OCI-LY7 (cell line): ENCODE data around the gene TFG. TPM values are rescaled to one million over a fixed set of nuclear protein-coding genes. Genes with fewer than 3 reads are reported as not detected.
"Not testable (repeated sequence)": the region's sequence is repeated elsewhere in the genome, so short reads cannot be mapped to it uniquely, and the experiment has no call there.

Experiments
- BruUV-seq: library from RNA; stranded (reverse); fragments of 400-500 nt; replicated peaks from 2 replicates; lab custom pipeline; 2021; lab: Mats Ljungman, UMichigan
- CTCF ChIA-PET: fragments of 300-600 bp; sonication (Branson Sonifier 250); formaldehyde crosslinking; loops from one replicate; lab custom pipeline; 2022; ENCODE audit warnings: antibody characterized with exemption; ENCODE audit not compliant: unreplicated experiment; lab: Charles Lee
- POLR2A ChIA-PET: fragments of 300-600 bp; sonication (Branson Sonifier 250); formaldehyde crosslinking; loops from one replicate; lab custom pipeline; 2022; ENCODE audit warnings: antibody characterized with exemption; lab: Charles Lee
- DNase-seq: peaks from one replicate; pipeline ENCODE4 v3.0.0-alpha.2; 2015; ENCODE audit warnings: low spot score
- H2AFZ ChIP-seq: fragments of 200-600 bp; sonication (generic), shearing (Covaris generic); 2 replicates; pipeline ENCODE4 v1.6.1; 2014; ENCODE audit warnings: mild to moderate bottlenecking, antibody characterized with exemption, low read length, moderate library complexity
- H3K27ac ChIP-seq: fragments of 200-600 bp; sonication (generic); 2 replicates; pipeline ENCODE4 v1.5.1; 2014; ENCODE audit warnings: mixed run types, low read depth, mild to moderate bottlenecking, moderate library complexity, low read length, inconsistent platforms; ENCODE audit not compliant: poor library complexity, severe bottlenecking
- H3K36me3 ChIP-seq: fragments of 200-600 bp; sonication (generic); 2 replicates; pipeline ENCODE4 v1.6.1; 2014; ENCODE audit warnings: mild to moderate bottlenecking, antibody characterized with exemption, low read length, moderate library complexity, mixed read lengths; ENCODE audit not compliant: insufficient read depth
- H3K4me1 ChIP-seq: fragments of 200-600 bp; sonication (generic); 2 replicates; pipeline ENCODE4 v1.5.1; 2014; ENCODE audit warnings: mild to moderate bottlenecking, low read length; ENCODE audit not compliant: insufficient read depth, poor library complexity, severe bottlenecking
- H3K4me2 ChIP-seq: fragments of 200-600 bp; sonication (generic); 2 replicates; pipeline ENCODE4 v1.6.1; 2014; ENCODE audit warnings: mild to moderate bottlenecking, low read length
- H3K4me3 ChIP-seq: fragments of 200-600 bp; sonication (generic); 2 replicates; pipeline ENCODE4 v1.5.1; 2014; ENCODE audit warnings: mild to moderate bottlenecking, low read depth, low read length; ENCODE audit not compliant: poor library complexity, severe bottlenecking
- H3K79me2 ChIP-seq: fragments of 200-600 bp; sonication (generic); 2 replicates; pipeline ENCODE4 v1.6.1; 2016; ENCODE audit warnings: low read depth, mild to moderate bottlenecking, low read length, moderate library complexity, mixed read lengths; ENCODE audit not compliant: insufficient read depth
- H3K9me2 ChIP-seq: fragments of 200-600 bp; sonication (generic); 2 replicates; pipeline ENCODE4 v1.6.1; 2016; ENCODE audit warnings: mild to moderate bottlenecking, low read length, mixed read lengths; ENCODE audit not compliant: insufficient read depth
- H3K9me3 ChIP-seq: fragments of 200-600 bp; sonication (generic); 2 replicates; pipeline ENCODE4 v1.6.1; 2014; ENCODE audit warnings: mild to moderate bottlenecking, mixed run types, low read length, mixed read lengths
- H4K20me1 ChIP-seq: fragments of 200-600 bp; sonication (generic); 2 replicates; pipeline ENCODE4 v1.6.1; 2014; ENCODE audit warnings: mild to moderate bottlenecking, antibody characterized with exemption, low read length, moderate library complexity, mixed read lengths; ENCODE audit not compliant: insufficient read depth
- EZH2phosphoT487 ChIP-seq: fragments of 200-600 bp; sonication (generic); IDR thresholded peaks from 2 replicates; pipeline ENCODE4 v1.6.1; 2018; ENCODE audit warnings: low read depth, borderline replicate concordance, mild to moderate bottlenecking, mixed run types, antibody characterized with exemption, low read length, moderate library complexity, mixed read lengths
- intact Hi-C: fragments of 100-400 bp; cut with micrococcal nuclease; formaldehyde crosslinking; loops from one replicate; pipeline ENCODE4 v1.10.0; 2022; ENCODE audit not compliant: unreplicated experiment
- total RNA-seq, 2 experiments: library from RNA; depleted of rRNA in 1 of 2; stranded (reverse); fragments of >200 nt in 1 of 2; shearing (Covaris generic) in 1 of 2; gene quantifications; 2 replicates each; pipeline ENCODE4 v1.2.3, GENCODE V29; 2014 to 2022
- TF ChIP-seq, protein P1 (sequence below): fragments of 200-600 bp; sonication (generic); conservative IDR thresholded peaks from 2 replicates; pipeline ENCODE4 v1.5.1; 2014; ENCODE audit warnings: mild to moderate bottlenecking, antibody characterized with exemption, low read length, moderate library complexity, mixed read lengths

Gene TFG
- total RNA-seq, 2 experiments from 2014 or later, result 29.4 to 61.1 TPM

DNA sequence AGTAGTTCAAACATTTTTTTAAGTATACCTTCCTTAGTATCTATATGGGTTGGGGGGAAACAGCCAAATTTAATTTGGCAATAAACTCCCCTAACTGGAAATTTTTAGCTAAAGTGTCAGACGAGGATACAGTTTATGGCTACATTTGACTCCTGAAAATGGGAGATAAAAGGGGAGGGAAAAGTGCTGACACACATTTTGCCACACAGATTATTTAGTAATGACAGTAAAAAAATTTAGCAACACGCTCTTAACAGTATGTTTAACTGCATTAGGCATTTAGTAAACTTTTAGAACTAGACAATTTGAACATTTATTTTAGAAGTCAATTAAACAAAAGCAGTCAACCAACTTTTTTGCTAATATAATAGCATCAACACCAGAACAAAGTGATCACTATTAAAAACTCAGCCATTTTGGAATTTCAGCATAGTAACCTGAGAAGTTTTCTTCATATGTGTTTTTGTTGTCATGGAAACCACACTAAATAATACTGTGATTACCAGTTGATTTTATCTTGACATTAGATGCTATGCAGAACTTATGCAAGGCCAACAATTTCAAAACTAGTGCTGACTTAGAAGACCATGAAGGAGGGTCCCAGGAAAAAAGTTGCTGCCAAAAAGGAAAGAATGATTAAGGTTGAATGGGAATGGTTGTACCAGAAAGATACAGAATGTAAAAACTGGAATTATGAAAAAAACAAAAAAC, 47.0 kb upstream of the TFG start:
- Histone ChIP-seq H2AFZ (no peak overlapping the region), H3K4me3 (no peak overlapping the region), H4K20me1 (no peaks in the 10 kb centered on the region), H3K4me2 (no peak overlapping the region), H3K79me2 (no peaks in the 10 kb centered on the region), H3K27ac (no peak overlapping the region), H3K9me3 (no peaks in the 10 kb centered on the region), H3K9me2 (no peaks in the 10 kb centered on the region), H3K36me3 (no peaks in the 10 kb centered on the region), H3K4me1 (no peaks in the 10 kb centered on the region)
- TF ChIP-seq, protein P1, sequence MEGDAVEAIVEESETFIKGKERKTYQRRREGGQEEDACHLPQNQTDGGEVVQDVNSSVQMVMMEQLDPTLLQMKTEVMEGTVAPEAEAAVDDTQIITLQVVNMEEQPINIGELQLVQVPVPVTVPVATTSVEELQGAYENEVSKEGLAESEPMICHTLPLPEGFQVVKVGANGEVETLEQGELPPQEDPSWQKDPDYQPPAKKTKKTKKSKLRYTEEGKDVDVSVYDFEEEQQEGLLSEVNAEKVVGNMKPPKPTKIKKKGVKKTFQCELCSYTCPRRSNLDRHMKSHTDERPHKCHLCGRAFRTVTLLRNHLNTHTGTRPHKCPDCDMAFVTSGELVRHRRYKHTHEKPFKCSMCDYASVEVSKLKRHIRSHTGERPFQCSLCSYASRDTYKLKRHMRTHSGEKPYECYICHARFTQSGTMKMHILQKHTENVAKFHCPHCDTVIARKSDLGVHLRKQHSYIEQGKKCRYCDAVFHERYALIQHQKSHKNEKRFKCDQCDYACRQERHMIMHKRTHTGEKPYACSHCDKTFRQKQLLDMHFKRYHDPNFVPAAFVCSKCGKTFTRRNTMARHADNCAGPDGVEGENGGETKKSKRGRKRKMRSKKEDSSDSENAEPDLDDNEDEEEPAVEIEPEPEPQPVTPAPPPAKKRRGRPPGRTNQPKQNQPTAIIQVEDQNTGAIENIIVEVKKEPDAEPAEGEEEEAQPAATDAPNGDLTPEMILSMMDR, result no peak
- TF ChIP-seq EZH2phosphoT487, result no peak
- ChIA-PET CTCF (no interaction called here), POLR2A (no interaction called here)
- no peak for DNase-seq
- no TSS peak for BruUV-seq
- intact Hi-C loops, result no loop called here

DNA sequence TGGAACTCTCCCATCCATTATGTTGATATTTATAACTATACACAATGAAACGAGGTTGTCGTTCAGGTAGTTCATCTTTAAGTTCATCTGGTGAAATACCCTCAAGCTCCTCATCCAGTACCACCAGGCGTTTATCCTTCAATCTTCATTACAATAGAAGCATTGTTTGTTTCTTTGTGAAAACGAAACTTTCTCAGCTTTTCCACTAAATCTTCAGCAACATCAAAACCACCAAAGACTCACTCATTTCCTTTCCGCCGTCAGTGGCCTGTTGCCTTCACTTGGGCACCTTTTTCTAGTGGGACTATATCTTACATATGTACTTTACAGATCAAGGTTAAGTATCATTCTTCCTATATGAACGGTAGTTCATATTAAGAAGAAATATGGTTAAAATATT, 44.1 kb upstream of the TFG start:
- TF ChIP-seq, protein P1, result no peak
- TF ChIP-seq EZH2phosphoT487, result no peak
- H3K4me3 ChIP-seq, result no peak overlapping the region
- H3K79me2 ChIP-seq, result no peaks in the 10 kb centered on the region
- no peaks in the 10 kb centered on the region for H3K4me1 ChIP-seq
- ChIA-PET POLR2A (no interaction called here), CTCF (no interaction called here)
- H2AFZ ChIP-seq, result no peak overlapping the region
- no peaks in the 10 kb centered on the region for H3K9me2 ChIP-seq
- intact Hi-C loops, result no loop called here
- H3K4me2 ChIP-seq, result no peak overlapping the region
- no peaks in the 10 kb centered on the region for H4K20me1 ChIP-seq
- no peaks in the 10 kb centered on the region for H3K36me3 ChIP-seq
- no peaks in the 10 kb centered on the region for H3K9me3 ChIP-seq
- no peak overlapping the region for H3K27ac ChIP-seq
- BruUV-seq, result no TSS peak
- DNase-seq, result no peak

DNA sequence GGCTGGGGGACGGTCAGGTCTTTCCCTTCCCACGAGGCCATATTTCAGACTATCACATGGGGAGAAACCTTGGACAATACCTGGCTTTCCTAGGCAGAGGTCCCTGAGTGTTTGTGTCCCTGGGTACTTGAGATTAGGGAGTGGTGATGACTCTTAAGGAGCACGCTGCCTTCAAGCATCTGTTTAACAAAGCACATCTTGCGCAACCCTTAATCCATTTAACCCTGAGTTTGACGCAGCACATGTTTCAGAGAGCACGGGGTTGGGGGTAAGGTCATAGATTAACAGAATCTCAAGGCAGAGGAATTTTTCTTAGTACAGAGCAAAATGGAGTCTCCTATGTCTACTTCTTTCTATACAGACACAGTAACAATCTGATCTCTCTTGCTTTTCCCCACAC, 42.6 kb upstream of the TFG start:
- H3K4me1 ChIP-seq, DNase-seq, POLR2A ChIA-PET, CTCF ChIA-PET, H3K36me3 ChIP-seq, H3K27ac ChIP-seq, H3K9me2 ChIP-seq, H3K79me2 ChIP-seq, H3K9me3 ChIP-seq, H3K4me2 ChIP-seq, H2AFZ ChIP-seq, BruUV-seq, H3K4me3 ChIP-seq, H4K20me1 ChIP-seq, intact Hi-C loops: not testable (repeated sequence)

DNA sequence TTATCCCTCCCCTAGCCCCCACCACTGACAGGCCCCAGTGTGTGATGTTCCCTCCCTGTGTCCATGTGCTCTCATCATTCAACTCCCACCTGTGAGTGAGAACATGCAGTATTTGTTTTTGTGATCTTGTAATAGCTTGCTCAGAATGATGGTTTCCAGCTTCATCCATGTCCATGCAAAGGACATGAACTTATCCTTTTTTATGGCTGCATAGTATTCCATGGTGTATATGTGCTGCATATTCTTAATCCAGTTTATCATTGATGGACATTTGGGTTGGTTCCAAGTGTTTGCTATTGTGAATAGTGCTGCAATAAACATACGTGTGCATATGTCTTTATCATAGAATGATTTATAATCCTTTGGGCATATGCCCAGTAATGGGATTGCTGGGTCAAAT, 42.0 kb upstream of the TFG start:
- POLR2A ChIA-PET, H3K4me1 ChIP-seq, intact Hi-C loops, H4K20me1 ChIP-seq, H3K79me2 ChIP-seq, BruUV-seq, H3K36me3 ChIP-seq, H2AFZ ChIP-seq, H3K27ac ChIP-seq, H3K4me3 ChIP-seq, H3K9me2 ChIP-seq, H3K4me2 ChIP-seq, DNase-seq, H3K9me3 ChIP-seq, CTCF ChIA-PET: not testable (repeated sequence)

DNA sequence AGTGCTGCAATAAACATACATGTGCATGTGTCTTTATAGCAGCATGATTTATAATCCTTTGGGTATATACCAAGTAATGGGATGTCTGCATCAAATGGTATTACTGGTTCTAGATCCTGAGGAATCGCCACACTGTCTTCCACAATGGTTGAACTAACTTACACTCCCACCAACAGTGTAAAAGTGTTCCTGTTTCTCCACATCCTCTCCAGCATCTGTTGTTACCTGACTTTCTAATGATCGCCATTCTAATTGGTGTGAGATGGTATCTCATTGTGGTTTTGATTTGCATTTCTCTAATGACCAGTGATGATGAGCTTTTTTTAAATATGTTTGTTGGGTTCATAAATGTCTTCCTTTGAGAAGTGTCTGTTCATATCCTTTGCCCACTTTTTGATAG, 38.3 kb upstream of the TFG start:
- H3K27ac ChIP-seq, H3K4me3 ChIP-seq, H3K9me2 ChIP-seq, POLR2A ChIA-PET, DNase-seq, intact Hi-C loops, BruUV-seq, H3K9me3 ChIP-seq, H4K20me1 ChIP-seq, H3K79me2 ChIP-seq, CTCF ChIA-PET, H3K4me2 ChIP-seq, H3K36me3 ChIP-seq, H3K4me1 ChIP-seq, H2AFZ ChIP-seq: not testable (repeated sequence)
